Measurements from ENCODE around the gene GALNT16.
"Not testable (repeated sequence)": the region's sequence is repeated elsewhere in the genome, so short reads cannot be mapped to it uniquely, and the experiment has no call there.

GALNT16 gene

GRCh38 chr14:69285661-69286255 lies 25.8 kb downstream of the GALNT16 start:
- DNase-seq (ENCODE audit: low read depth, low spot score), result no peak

GRCh38 chr14:69287098-69288010 lies 27.4 kb downstream of the GALNT16 start:
- DNase-seq (ENCODE audit: low read depth, low spot score), result no peak

- peak; percentile 62 for DNase-seq (ENCODE audit: low read depth, low spot score)
These were observed 28.2 kb downstream of the GALNT16 start for GRCh38 chr14:69288011-69288771.

GRCh38 chr14:69288956-69289705 lies 29.2 kb downstream of the GALNT16 start:
- DNase-seq (ENCODE audit: low read depth, low spot score), result no peak

GRCh38 chr14:69289811-69290520 lies 30.0 kb downstream of the GALNT16 start:
- DNase-seq (ENCODE audit: low read depth, low spot score), result no peak

GRCh38 chr14:69290881-69291280 lies 30.9 kb downstream of the GALNT16 start:
- DNase-seq (ENCODE audit: low read depth, low spot score), result not testable (repeated sequence)

- DNase-seq (ENCODE audit: low read depth, low spot score), result no peak
These were observed 31.4 kb downstream of the GALNT16 start for GRCh38 chr14:69291396-69291795.

- DNase-seq (ENCODE audit: low read depth, low spot score), result no peak
These were observed 32.1 kb downstream of the GALNT16 start for GRCh38 chr14:69291891-69292561.

GRCh38 chr14:69298131-69299071 lies 38.4 kb downstream of the GALNT16 start:
- no peak for DNase-seq (ENCODE audit: low read depth, low spot score)

- DNase-seq (ENCODE audit: low read depth, low spot score), result no peak
These were observed 39.5 kb downstream of the GALNT16 start for GRCh38 chr14:69299286-69300035.

GRCh38 chr14:69300601-69301221 lies 40.8 kb downstream of the GALNT16 start:
- no peak for DNase-seq (ENCODE audit: low read depth, low spot score)

- DNase-seq (ENCODE audit: low read depth, low spot score), result no peak
These were observed 43.1 kb downstream of the GALNT16 start for GRCh38 chr14:69303086-69303485.

GRCh38 chr14:69312608-69313007 lies 52.6 kb downstream of the GALNT16 start:
- DNase-seq (ENCODE audit: low read depth, low spot score), result no peak

GRCh38 chr14:69313176-69313575 lies 53.2 kb downstream of the GALNT16 start:
- DNase-seq (ENCODE audit: low read depth, low spot score), result no peak

GRCh38 chr14:69314327-69314726 lies 54.4 kb downstream of the GALNT16 start:
- no peak for DNase-seq (ENCODE audit: low read depth, low spot score)

- no peak for DNase-seq (ENCODE audit: low read depth, low spot score)
These were observed 55.3 kb downstream of the GALNT16 start for GRCh38 chr14:69315301-69315700.

GRCh38 chr14:69316449-69317101 lies 56.6 kb downstream of the GALNT16 start:
- DNase-seq (ENCODE audit: low read depth, low spot score), result no peak

All from smooth muscle cell of the brain vasculature (primary cell).